GOT3 (cell line): ENCODE results near the gene FLYWCH2.
"Not testable (repeated sequence)": the region's sequence is repeated elsewhere in the genome, so short reads cannot be mapped to it uniquely, and the experiment has no call there.

Experiments
- DNase-seq: peaks from one replicate; lab custom pipeline; 2025; ENCODE audit warnings: mixed read lengths; lab: John Stamatoyannopoulos, UW

The FLYWCH2 gene

DNA sequence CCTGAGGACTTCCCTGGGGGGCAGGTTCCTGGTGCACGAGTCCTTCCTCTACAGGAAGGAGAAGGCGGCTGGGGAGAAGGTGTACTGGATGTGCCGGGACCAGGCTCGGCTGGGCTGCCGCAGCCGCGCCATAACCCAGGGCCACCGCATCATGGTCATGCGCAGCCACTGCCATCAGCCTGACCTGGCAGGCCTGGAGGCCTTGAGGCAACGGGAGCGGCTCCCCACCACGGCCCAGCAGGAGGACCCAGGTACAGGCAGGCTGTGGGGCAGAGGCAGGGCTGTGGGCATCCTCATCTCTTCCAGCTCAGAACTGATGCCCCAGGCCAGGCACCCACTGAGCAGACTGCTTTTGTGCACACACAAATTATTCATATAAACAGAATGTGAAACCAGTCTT, 55.2 kb downstream of the FLYWCH2 start:
- no peak for DNase-seq

DNA sequence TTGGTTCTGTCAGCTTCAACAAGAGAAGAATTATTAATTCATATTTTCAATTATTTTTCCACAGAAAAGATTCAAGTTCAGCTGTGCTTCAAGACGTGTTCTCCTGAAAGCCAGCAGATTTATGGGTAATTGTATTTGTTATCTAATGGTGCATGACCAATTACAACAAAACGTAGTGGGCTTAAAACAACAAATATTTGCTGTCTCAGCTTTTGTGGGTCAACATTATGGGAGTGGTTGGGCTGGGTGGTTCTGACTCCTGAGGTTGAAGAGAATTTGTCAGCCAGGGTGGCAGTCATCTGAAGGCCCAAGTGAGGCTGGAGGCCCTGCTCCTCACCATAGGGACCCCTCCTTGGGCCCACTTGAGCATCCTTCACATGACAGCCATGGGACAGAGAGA, 57.0 kb downstream of the FLYWCH2 start:
- DNase-seq, result no peak

DNA sequence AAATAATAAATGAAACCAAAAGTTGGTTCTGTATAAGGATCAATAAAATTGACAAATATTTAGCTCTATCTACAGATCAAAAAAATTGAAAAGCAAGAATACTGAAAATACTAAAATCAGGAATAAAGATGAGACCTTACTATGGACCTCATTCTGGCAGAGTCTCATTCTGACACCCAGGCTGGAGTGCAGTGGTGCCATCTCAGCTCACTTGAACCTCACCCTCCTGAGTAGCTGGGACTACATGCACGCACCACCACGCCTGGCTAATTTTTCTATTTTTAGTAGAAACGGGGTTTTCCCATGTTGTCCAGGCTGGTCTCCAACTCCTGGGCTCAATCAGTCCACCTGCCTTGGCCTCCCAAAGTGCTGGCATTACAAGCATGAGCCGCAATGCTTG, 59.0 kb downstream of the FLYWCH2 start:
- DNase-seq, result no peak

DNA sequence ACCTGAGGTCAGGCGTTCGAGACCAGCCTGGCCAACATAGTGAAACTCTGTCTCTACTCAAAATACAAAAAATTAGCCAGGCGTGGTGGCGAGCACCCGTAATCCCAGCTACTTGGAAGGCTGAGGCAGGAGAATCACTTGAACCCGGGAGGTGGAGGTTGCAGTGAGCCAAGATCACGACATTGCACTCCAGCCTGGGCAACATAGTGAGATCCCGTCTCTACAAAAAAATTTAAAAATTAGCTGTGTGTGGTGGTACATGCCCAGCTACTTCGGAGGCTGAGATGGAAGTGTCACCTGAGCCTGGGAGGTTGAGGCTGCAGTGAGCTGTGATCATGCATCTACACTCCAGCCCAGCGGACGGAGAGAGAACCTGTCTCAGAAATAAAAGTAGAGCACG, 60.7 kb downstream of the FLYWCH2 start:
- not testable (repeated sequence) for DNase-seq

DNA sequence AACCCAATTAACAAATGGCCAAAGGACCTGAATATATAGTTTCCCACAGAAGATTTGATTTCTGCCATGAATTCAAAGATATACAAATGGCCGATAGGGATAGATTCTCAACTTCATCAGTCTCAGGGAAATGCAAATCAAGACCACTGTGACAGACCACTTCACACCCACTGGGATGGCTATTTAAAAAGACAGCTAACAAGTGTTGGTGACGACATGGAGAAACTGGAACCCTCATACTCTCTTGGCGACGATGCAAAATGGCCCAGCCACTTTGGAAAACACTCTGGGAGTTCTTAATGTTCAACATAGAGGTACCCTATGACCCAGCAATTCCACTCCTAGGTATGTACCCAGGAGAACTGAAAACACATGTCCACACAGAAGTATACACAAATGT, 63.6 kb downstream of the FLYWCH2 start:
- DNase-seq, result no peak
